ENCODE measurements around the gene SGCD.

DNA sequence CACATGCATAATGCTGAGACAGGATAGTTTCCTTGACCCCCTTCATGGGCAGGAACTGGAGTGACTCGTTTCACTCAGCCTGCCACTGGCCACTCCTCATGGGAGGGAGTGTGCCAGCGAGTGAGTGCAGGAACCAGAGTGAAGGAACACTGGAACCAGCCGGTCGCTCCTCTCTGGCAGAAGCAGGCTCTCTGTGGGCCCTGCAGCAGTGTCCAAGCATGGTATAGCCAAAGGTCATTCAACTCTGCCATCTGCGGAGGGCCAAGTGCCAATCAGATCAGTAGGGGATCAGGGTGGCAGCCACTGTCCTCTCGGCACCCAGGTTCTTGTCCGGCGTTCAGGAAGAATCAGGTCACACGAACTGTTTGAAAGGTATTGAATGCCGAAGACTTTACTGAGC is 353.9 kb downstream of the SGCD start:
- no peak for TF ChIP-seq CTCF (IDR thresholded peaks at IDR 0.05; ENCODE audit: low read depth, low read length)
- no peak for TF ChIP-seq EZH2phosphoT487 (IDR thresholded peaks at IDR 0.05; ENCODE audit: low read depth)
